B cell (primary cell): ENCODE results near the gene IKBKE. TPM values are rescaled to one million over a fixed set of nuclear protein-coding genes. Genes with fewer than 3 reads are reported as not detected.

Experiments used
- ATAC-seq: fragments of 200-7000 bp; cut with Tn5 transposase; one replicate; pipeline ENCODE4 v1.10.0; 2021; ENCODE audit warnings: low read depth, mild to moderate bottlenecking, moderate number of reproducible peaks, moderate library complexity
- CTCF ChIA-PET: fragments of 350-600 bp; sonication (Branson Sonifier 250); formaldehyde crosslinking; loops from one replicate; lab custom pipeline; 2021; ENCODE audit warnings: antibody characterized with exemption, inconsistent platforms; lab: Charles Lee
- POLR2A ChIA-PET: fragments of 350-600 bp; sonication (Branson Sonifier 250); formaldehyde crosslinking; loops from one replicate; lab custom pipeline; 2021; ENCODE audit warnings: antibody characterized with exemption; lab: Charles Lee
- DNase-seq: peaks from one replicate; pipeline ENCODE4 v3.0.0; 2013
- H2AFZ ChIP-seq: 2 replicates; pipeline ENCODE4 v1.6.1; 2012; ENCODE audit warnings: mild to moderate bottlenecking, low read depth, low read length; ENCODE audit not compliant: insufficient read depth, poor library complexity, severe bottlenecking
- H3K27ac ChIP-seq, 2 donors: 1 replicate in 1 of 2; 2 replicates in 1 of 2; pipeline ENCODE4 v1.5.1; 2012 to 2013; ENCODE audit warnings: low read length in 2 of 2, mild to moderate bottlenecking in 2 of 2, moderate library complexity in 1 of 2
- H3K27me3 ChIP-seq, 4 experiments: fragments of 200-600 bp in 1 of 4; sonication (generic) in 1 of 4; replicated peaks in 1 of 4; 1 replicate in 2 of 4; 2 replicates in 2 of 4; pipeline versions ENCODE4 v1.6.1 to v1.7.0; 2013 to 2016; ENCODE audit warnings: low read length in 3 of 4, mild to moderate bottlenecking in 2 of 4, mixed read lengths in 1 of 4, moderate library complexity in 1 of 4; ENCODE audit not compliant: insufficient read depth in 4 of 4, control insufficient read depth in 3 of 4; ENCODE audit errors: control extremely low read depth in 1 of 4
- H3K36me3 ChIP-seq, 2 experiments: replicated peaks in 1 of 2; 1 replicate in 1 of 2; 2 replicates in 1 of 2; pipeline versions ENCODE4 v1.6.1 to v1.7.1; 2013; ENCODE audit warnings: low read length in 1 of 2; ENCODE audit not compliant: insufficient read depth in 2 of 2, control insufficient read depth in 1 of 2; ENCODE audit errors: control extremely low read depth in 1 of 2, extremely low read depth in 1 of 2
- H3K4me1 ChIP-seq, 2 donors: fragments of 200-600 bp in 1 of 2; sonication (generic) in 1 of 2; 1 replicate in 1 of 2; 2 replicates in 1 of 2; pipeline versions ENCODE4 v1.5.1 to v1.6.1; 2013 to 2017; ENCODE audit warnings: low read length in 2 of 2; ENCODE audit not compliant: control insufficient read depth in 2 of 2, insufficient read depth in 2 of 2
- H3K4me2 ChIP-seq: replicated peaks from 2 replicates; pipeline ENCODE3; 2012; ENCODE audit warnings: mild to moderate bottlenecking, low read depth, low read length; ENCODE audit not compliant: poor library complexity, severe bottlenecking
- H3K4me3 ChIP-seq, 5 experiments: fragments of 200-600 bp in 1 of 5; sonication (generic) in 1 of 5; 1 replicate in 3 of 5; 2 replicates in 2 of 5; pipeline versions ENCODE4 v1.5.1 to v1.7.0; 2011 to 2016; ENCODE audit warnings: low read length in 4 of 5, mild to moderate bottlenecking in 4 of 5, low read depth in 2 of 5, control low read depth in 1 of 5, moderate library complexity in 1 of 5; ENCODE audit not compliant: insufficient read depth in 1 of 5; ENCODE audit errors: control extremely low read depth in 1 of 5, extremely low read depth in 1 of 5
- H3K79me2 ChIP-seq: fragments of 200-600 bp; sonication (generic); one replicate; pipeline ENCODE4 v1.6.0; 2016; ENCODE audit warnings: low read length; ENCODE audit not compliant: control insufficient read depth, insufficient read depth
- H3K9ac ChIP-seq: fragments of 200-600 bp; sonication (generic); 2 replicates; pipeline ENCODE4 v1.6.1; 2017; ENCODE audit warnings: mild to moderate bottlenecking, low read length, moderate library complexity
- H3K9me3 ChIP-seq, 3 donors: one replicate each; pipeline versions ENCODE4 v1.6.1 to v1.7.1; 2013; ENCODE audit warnings: low read length in 2 of 3; ENCODE audit not compliant: control insufficient read depth in 2 of 3, insufficient read depth in 1 of 3; ENCODE audit errors: control extremely low read depth in 1 of 3
- H4K20me1 ChIP-seq: 2 replicates; pipeline ENCODE4 v1.6.0; 2012; ENCODE audit warnings: mild to moderate bottlenecking, low read length; ENCODE audit not compliant: insufficient read depth, control insufficient read depth, poor library complexity, severe bottlenecking
- H3K27ac Mint-ChIP-seq: one replicate; pipeline ENCODE4 v1.8.0; 2021; ENCODE audit warnings: mixed read lengths
- H3K27me3 Mint-ChIP-seq: one replicate; pipeline ENCODE4 v1.8.0; 2021; ENCODE audit warnings: mixed read lengths
- H3K4me1 Mint-ChIP-seq: one replicate; pipeline ENCODE4 v1.8.0; 2021; ENCODE audit warnings: mixed read lengths
- H3K4me3 Mint-ChIP-seq: one replicate; pipeline ENCODE4 v1.8.0; 2021; ENCODE audit warnings: mixed read lengths
- H3K9me3 Mint-ChIP-seq: one replicate; pipeline ENCODE4 v1.8.0; 2022; ENCODE audit warnings: mixed read lengths; ENCODE audit not compliant: insufficient read depth
- EZH2 ChIP-seq: IDR thresholded peaks from 2 replicates; pipeline ENCODE4 v1.6.1; 2012; ENCODE audit warnings: borderline replicate concordance, low read depth, mild to moderate bottlenecking, moderate library complexity, low read length; ENCODE audit not compliant: insufficient read depth, poor library complexity, severe bottlenecking
- WGBS: methylation state at CpG from one replicate; pipeline ENCODE4 v1.1.5; 2013; ENCODE audit warnings: missing lambda C conversion rate; ENCODE audit not compliant: insufficient coverage; 5-methylcytosine and 5-hydroxymethylcytosine counted together
- intact Hi-C: fragments of 100-400 bp; cut with micrococcal nuclease; formaldehyde crosslinking; loops from one replicate; pipeline ENCODE4 v1.10.0; 2022
- polyA plus RNA-seq: library from polyadenylated mRNA; depleted of rRNA; stranded (reverse); fragments of >200 nt; gene quantifications from 2 replicates; pipeline ENCODE4 v1.2.3, GENCODE V29; 2012
- total RNA-seq, 2 donors: library from RNA; stranded (reverse); fragments of 120-200 nt in 1 of 2; gene quantifications; 1 replicate in 1 of 2; 2 replicates in 1 of 2; pipeline versions ENCODE4 v1.2.3 to v1.2.4, GENCODE V29; 2013 to 2022
- TF ChIP-seq, protein P1 (sequence below): fragments of 200-600 bp; IDR thresholded peaks from one replicate; pipeline ENCODE4 v1.8.0; 2022; ENCODE audit warnings: antibody characterized with exemption, mild to moderate bottlenecking

IKBKE gene
- total and polyA plus RNA-seq, 2 donors (not counting 1 experiment from before 2014, with no cell fraction given), result 40.8 to 55.4 TPM

DNA sequence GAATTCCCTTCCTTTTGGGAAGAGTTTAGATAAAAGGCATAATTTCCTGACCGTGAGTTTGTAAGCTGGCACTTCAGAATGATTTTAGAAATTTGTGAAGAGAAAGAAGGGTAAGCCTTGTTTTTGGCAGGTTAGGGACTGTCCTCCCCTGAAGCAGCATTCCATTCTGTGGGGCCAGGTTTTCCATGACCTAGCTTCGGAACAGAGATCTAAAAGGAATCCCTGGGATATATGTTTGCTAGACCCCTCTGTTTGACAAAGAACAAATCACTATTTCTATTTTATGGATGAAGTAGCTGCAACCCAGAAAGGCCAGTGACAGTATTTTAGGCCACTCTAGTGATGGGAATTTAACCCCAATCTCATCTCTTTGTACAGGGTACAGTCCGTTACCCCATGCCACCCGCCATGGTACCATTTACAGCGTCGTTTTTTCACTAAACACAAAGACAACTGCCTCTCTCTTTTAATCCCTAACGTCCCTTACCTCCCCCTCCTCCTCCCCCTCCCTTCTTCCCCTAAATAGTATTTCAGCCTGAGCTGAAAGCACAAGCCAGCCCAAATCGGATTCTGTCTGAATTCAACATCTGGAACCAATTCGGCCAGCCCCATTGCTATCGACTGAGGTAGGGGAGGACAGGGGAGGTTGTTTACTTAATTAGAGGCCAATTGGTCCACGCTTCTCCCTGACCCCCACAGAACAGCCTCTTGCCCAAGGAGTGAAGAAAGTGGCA lies 23.4 kb upstream of the IKBKE start:
- ATAC-seq, result no peak
- Histone ChIP-seq H3K9me3 (no peaks in the 10 kb centered on the region), H3K27me3 (no peaks in the 10 kb centered on the region), H3K27ac (no peak overlapping the region), H4K20me1 (no peaks in the 10 kb centered on the region), H2AFZ (no peak overlapping the region), H3K79me2 (no peaks in the 10 kb centered on the region), H3K4me3 (no peak overlapping the region), H3K4me1 (no peaks in the 10 kb centered on the region), H3K9ac (no peak overlapping the region), H3K4me2 (no peak overlapping the region), H3K36me3 (peaks cover 0 to 68% of the 10 kb centered on the region in 2 experiments)
- H3K27me3 Mint-ChIP-seq, result no peaks in the 10 kb centered on the region
- POLR2A ChIA-PET, result no interaction called here
- intact Hi-C loops, result no loop called here
- DNase-seq, result no peak
- no peaks in the 10 kb centered on the region for H3K4me1 Mint-ChIP-seq
- no peak overlapping the region for H3K27ac Mint-ChIP-seq
- no peak overlapping the region for H3K4me3 Mint-ChIP-seq
- TF ChIP-seq EZH2, result no peak
- TF ChIP-seq, protein P1, sequence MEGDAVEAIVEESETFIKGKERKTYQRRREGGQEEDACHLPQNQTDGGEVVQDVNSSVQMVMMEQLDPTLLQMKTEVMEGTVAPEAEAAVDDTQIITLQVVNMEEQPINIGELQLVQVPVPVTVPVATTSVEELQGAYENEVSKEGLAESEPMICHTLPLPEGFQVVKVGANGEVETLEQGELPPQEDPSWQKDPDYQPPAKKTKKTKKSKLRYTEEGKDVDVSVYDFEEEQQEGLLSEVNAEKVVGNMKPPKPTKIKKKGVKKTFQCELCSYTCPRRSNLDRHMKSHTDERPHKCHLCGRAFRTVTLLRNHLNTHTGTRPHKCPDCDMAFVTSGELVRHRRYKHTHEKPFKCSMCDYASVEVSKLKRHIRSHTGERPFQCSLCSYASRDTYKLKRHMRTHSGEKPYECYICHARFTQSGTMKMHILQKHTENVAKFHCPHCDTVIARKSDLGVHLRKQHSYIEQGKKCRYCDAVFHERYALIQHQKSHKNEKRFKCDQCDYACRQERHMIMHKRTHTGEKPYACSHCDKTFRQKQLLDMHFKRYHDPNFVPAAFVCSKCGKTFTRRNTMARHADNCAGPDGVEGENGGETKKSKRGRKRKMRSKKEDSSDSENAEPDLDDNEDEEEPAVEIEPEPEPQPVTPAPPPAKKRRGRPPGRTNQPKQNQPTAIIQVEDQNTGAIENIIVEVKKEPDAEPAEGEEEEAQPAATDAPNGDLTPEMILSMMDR, result no peak
- CTCF ChIA-PET, result no interaction called here
- 97% methylated on average over 7 of the region's 11 CpGs for WGBS
- no peaks in the 10 kb centered on the region for H3K9me3 Mint-ChIP-seq

DNA sequence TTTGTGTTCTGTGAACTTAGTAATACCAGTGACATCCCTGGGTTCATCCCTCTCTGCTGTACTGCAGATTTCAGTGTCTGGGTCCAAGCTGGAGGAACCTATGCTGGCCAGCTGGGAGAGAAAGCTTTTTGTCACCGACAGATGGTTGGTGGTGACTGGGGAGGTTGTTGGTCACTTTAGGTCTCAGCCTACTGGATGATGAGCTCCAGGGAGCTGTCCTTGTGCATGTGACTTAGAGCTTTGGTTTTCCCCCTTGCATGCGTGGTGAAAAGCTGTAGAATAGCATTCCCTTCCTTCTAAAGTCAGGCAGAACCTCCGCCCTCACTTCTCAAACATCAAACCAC lies 22.9 kb upstream of the IKBKE start:
- H3K79me2 ChIP-seq, result no peaks in the 10 kb centered on the region

More for the DNA sequence above, 22.9 kb upstream of the IKBKE start:
- Histone ChIP-seq H3K4me2 (no peak overlapping the region), H3K27ac (no peak overlapping the region), H3K4me1 (no peaks in the 10 kb centered on the region), H3K9me3 (no peaks in the 10 kb centered on the region), H2AFZ (no peak overlapping the region), H3K27me3 (no peaks in the 10 kb centered on the region), H4K20me1 (no peaks in the 10 kb centered on the region), H3K9ac (no peak overlapping the region), H3K36me3 (peaks cover 0 to 67% of the 10 kb centered on the region in 2 experiments), H3K4me3 (no peak overlapping the region)
- ATAC-seq (no peak), DNase-seq (no peak)
- 100% methylated on average over 2 of the region's 3 CpGs for WGBS
- no peaks in the 10 kb centered on the region for H3K4me1 Mint-ChIP-seq
- intact Hi-C loops, result no loop called here
- ChIA-PET CTCF (no interaction called here), POLR2A (no interaction called here)
- H3K27me3 Mint-ChIP-seq, result no peaks in the 10 kb centered on the region
- no peaks in the 10 kb centered on the region for H3K9me3 Mint-ChIP-seq
- no peak overlapping the region for H3K4me3 Mint-ChIP-seq
- no peak overlapping the region for H3K27ac Mint-ChIP-seq
- TF ChIP-seq, protein P1, result no peak
- TF ChIP-seq EZH2, result no peak
